Panc1 (cell line): ENCODE results near the gene MPPED2. TPM values are rescaled to one million over a fixed set of nuclear protein-coding genes. Genes with fewer than 3 reads are reported as not detected.

Experiments used
- ATAC-seq: fragments of 200-7000 bp; cut with Tn5 transposase; 2 replicates; pipeline ENCODE4 v1.9.1; 2020; ENCODE audit warnings: mild to moderate bottlenecking, moderate library complexity
- BruUV-seq: library from RNA; stranded (reverse); fragments of 400-500 nt; replicated peaks from 2 replicates; lab custom pipeline; 2021; lab: Mats Ljungman, UMichigan
- CTCF ChIA-PET: fragments of 300-600 bp; sonication (Branson Sonifier 250); formaldehyde crosslinking; loops from one replicate; lab custom pipeline; 2022; ENCODE audit warnings: antibody characterized with exemption; lab: Charles Lee
- POLR2A ChIA-PET: fragments of 300-600 bp; sonication (Branson Sonifier 250); formaldehyde crosslinking; loops from one replicate; lab custom pipeline; 2022; ENCODE audit warnings: antibody characterized with exemption; lab: Charles Lee
- DNase-seq: peaks from one replicate; pipeline ENCODE4 v3.0.0-alpha.2; 2010; ENCODE audit warnings: low read depth, low spot score
- H3K27ac ChIP-seq: 2 replicates; pipeline ENCODE4 v1.5.1; 2011; ENCODE audit warnings: mild to moderate bottlenecking, low read length, inconsistent platforms
- H3K27me3 ChIP-seq: fragments of 200-500 bp; sonication (Bioruptor generic); 2 replicates; pipeline ENCODE4 v1.6.0; 2014; ENCODE audit warnings: low read length, inconsistent platforms; ENCODE audit not compliant: control insufficient read depth, insufficient read depth
- H3K36me3 ChIP-seq: fragments of 200-500 bp; sonication (Bioruptor generic); 2 replicates; pipeline ENCODE4 v1.5.1; 2014; ENCODE audit warnings: inconsistent platforms, mild to moderate bottlenecking, low read length, moderate library complexity; ENCODE audit not compliant: control insufficient read depth, insufficient read depth
- H3K4me1 ChIP-seq: 2 replicates; pipeline ENCODE4 v1.5.1; 2011; ENCODE audit warnings: inconsistent platforms, mild to moderate bottlenecking, low read length, moderate library complexity; ENCODE audit not compliant: control insufficient read depth, insufficient read depth
- H3K4me3 ChIP-seq, 2 experiments: 2 replicates each; pipeline ENCODE4 v1.5.1; 2011 to 2012; ENCODE audit warnings: low read depth in 2 of 2, low read length in 2 of 2, mild to moderate bottlenecking in 2 of 2, inconsistent platforms in 1 of 2, moderate library complexity in 1 of 2
- H3K9me3 ChIP-seq: fragments of 200-500 bp; sonication (Bioruptor generic); 2 replicates; pipeline ENCODE4 v1.5.1; 2014; ENCODE audit warnings: low read depth, mild to moderate bottlenecking, inconsistent platforms, low read length, moderate library complexity; ENCODE audit not compliant: control insufficient read depth, insufficient read depth
- CTCF ChIP-seq: fragments of 450-650 bp; IDR thresholded peaks from 2 replicates; pipeline ENCODE4 v1.5.1; 2017; ENCODE audit warnings: mild to moderate bottlenecking
- POLR2AphosphoS5 ChIP-seq: IDR thresholded peaks from 2 replicates; pipeline ENCODE4 v1.6.1; 2012; ENCODE audit warnings: mild to moderate bottlenecking, low read depth, low read length, moderate library complexity
- REST ChIP-seq, 2 experiments: IDR thresholded peaks; 2 replicates each; pipeline ENCODE4 v1.6.1; 2011 to 2012; ENCODE audit warnings: low read depth in 2 of 2, control low read depth in 1 of 2, low read length in 1 of 2, mild to moderate bottlenecking in 1 of 2, moderate library complexity in 1 of 2; ENCODE audit not compliant: insufficient read depth in 1 of 2
- SIN3A ChIP-seq: IDR thresholded peaks from 2 replicates; pipeline ENCODE4 v1.6.1; 2012; ENCODE audit warnings: low read depth, mild to moderate bottlenecking, low read length, moderate library complexity, borderline replicate concordance; ENCODE audit not compliant: insufficient read depth
- TCF7L2 ChIP-seq: IDR thresholded peaks from 2 replicates; pipeline ENCODE4 v1.6.1; 2011; ENCODE audit warnings: mild to moderate bottlenecking, low read depth, low read length, inconsistent platforms
- in situ Hi-C: cut with HindIII; loops from 2 replicates; pipeline ENCODE4 v1.10.0; 2016; ENCODE audit warnings: low sequenced_read_pairs, low pct_unique_long_range_greater_than_20kb
- intact Hi-C: fragments of 100-400 bp; cut with micrococcal nuclease; formaldehyde crosslinking; loops from one replicate; pipeline ENCODE4 v1.10.0; 2022; ENCODE audit not compliant: unreplicated experiment
- total RNA-seq: library from RNA; stranded (reverse); gene quantifications from one replicate; pipeline ENCODE4 v1.2.1, GENCODE V29; 2021; ENCODE audit not compliant: unreplicated experiment

Gene MPPED2
- total RNA-seq, 1 experiment from 2014 or later: not detected

GRCh38 chr11:30503156-30503555, 83.0 kb downstream of the MPPED2 start:
- POLR2A ChIA-PET: no interaction called here
- Histone ChIP-seq H3K27me3 (no peaks in the 10 kb centered on the region), H3K27ac (no peak overlapping the region)

GRCh38 chr11:30502305-30502704, 83.8 kb downstream of the MPPED2 start:
- Histone ChIP-seq H3K4me1 (no peaks in the 10 kb centered on the region), H3K4me3 (no peak overlapping the region), H3K36me3 (no peaks in the 10 kb centered on the region), H3K27ac (no peak overlapping the region), H3K27me3 (no peaks in the 10 kb centered on the region), H3K9me3 (no peaks in the 10 kb centered on the region)
- intact Hi-C loops (no loop called here), in situ Hi-C loops (no loop called here)
- BruUV-seq: no TSS peak
- DNase-seq: no peak
- ChIA-PET POLR2A (no interaction called here), CTCF (no interaction called here)
- ATAC-seq: no peak
- TF ChIP-seq TCF7L2: no peak
- TF ChIP-seq CTCF: no peak
- no peak for TF ChIP-seq REST (IDR thresholded peaks at IDR 0.05; ENCODE audit: insufficient read depth in 1 of 2, low read depth in 2 of 2, low read length in 1 of 2)
- no peak for TF ChIP-seq POLR2AphosphoS5
- TF ChIP-seq SIN3A: no peak

More at GRCh38 chr11:30503156-30503555, 83.0 kb downstream of the MPPED2 start:
- TF ChIP-seq CTCF: no peak
- no peak for TF ChIP-seq TCF7L2
- no peak for TF ChIP-seq REST (IDR thresholded peaks at IDR 0.05; ENCODE audit: insufficient read depth in 1 of 2, low read depth in 2 of 2, low read length in 1 of 2)
- TF ChIP-seq SIN3A: no peak
- no peak for TF ChIP-seq POLR2AphosphoS5
- no peaks in the 10 kb centered on the region for H3K9me3 ChIP-seq
- no peak for DNase-seq
- in situ Hi-C loops: no loop called here
- H3K4me1 ChIP-seq: no peaks in the 10 kb centered on the region
- ATAC-seq: no peak
- no peaks in the 10 kb centered on the region for H3K36me3 ChIP-seq
- CTCF ChIA-PET: no interaction called here
- intact Hi-C loops: no loop called here
- no TSS peak for BruUV-seq
- no peak overlapping the region for H3K4me3 ChIP-seq
